Psoas muscle (tissue), 8 donors: ENCODE data around the gene KCNC3. TPM values are rescaled to one million over a fixed set of nuclear protein-coding genes. Genes with fewer than 3 reads are reported as not detected.
"Not testable (repeated sequence)": the region's sequence is repeated elsewhere in the genome, so short reads cannot be mapped to it uniquely, and the experiment has no call there.

Experiments used
- ATAC-seq, 4 donors: fragments of 200-7000 bp; cut with Tn5 transposase; one replicate each; pipeline ENCODE4 v1.9.1; 2020; ENCODE audit warnings: moderate library complexity in 3 of 4, mild to moderate bottlenecking in 2 of 4
- DNase-seq, 2 donors: peaks; one replicate each; pipeline ENCODE4 v3.0.0-alpha.2; 2020
- H3K27ac ChIP-seq: fragments of 200-600 bp; one replicate; pipeline ENCODE4 v1.8.0; 2022
- H3K27me3 ChIP-seq, 3 donors: fragments of 200-600 bp in 1 of 3; one replicate each; pipeline versions ENCODE4 v1.6.1 to v1.8.0; 2013 to 2022; ENCODE audit warnings: low read length in 2 of 3, mild to moderate bottlenecking in 2 of 3, moderate library complexity in 1 of 3; ENCODE audit not compliant: insufficient read depth in 3 of 3
- H3K36me3 ChIP-seq, 2 donors: fragments of 200-600 bp in 1 of 2; one replicate each; pipeline versions ENCODE4 v1.6.1 to v1.8.0; 2013 to 2022; ENCODE audit warnings: low read depth in 1 of 2, mild to moderate bottlenecking in 1 of 2, moderate library complexity in 1 of 2; ENCODE audit not compliant: insufficient read depth in 1 of 2
- H3K4me1 ChIP-seq: fragments of 200-600 bp; one replicate; pipeline ENCODE4 v1.8.0; 2022
- H3K4me3 ChIP-seq: fragments of 200-600 bp; one replicate; pipeline ENCODE4 v1.8.0; 2022; ENCODE audit warnings: mild to moderate bottlenecking
- H3K9me3 ChIP-seq: fragments of 200-600 bp; one replicate; pipeline ENCODE4 v1.8.0; 2022
- WGBS, 3 donors: extraction: QIAGEN DNeasy Blood & Tissue Kit; methylation state at CpG; one replicate each; pipeline versions ENCODE4 v1.1.6 to v1.1.7; 2013; 5-methylcytosine and 5-hydroxymethylcytosine counted together
- intact Hi-C, 2 donors: fragments of 100-400 bp; cut with DNase I; formaldehyde crosslinking; loops; one replicate each; pipeline versions ENCODE4 v1.11.0 to v1.14.2; 2022
- polyA plus RNA-seq, 3 donors: library from polyadenylated mRNA; stranded (reverse); fragments of 200-250 nt; gene quantifications; one replicate each; pipeline ENCODE4 v1.2.3, GENCODE V29; 2013
- total RNA-seq, 4 donors: library from RNA; stranded (reverse); fragmentation: NEBNext Ultra II Directional in 2 of 4; extraction: Animal tissue kit (Norgen Biotek cat#: 25700) in 2 of 4; gene quantifications; one replicate each; pipeline versions ENCODE4 v1.2.1 to v1.2.4, GENCODE V29; 2021 to 2023
- TF ChIP-seq, protein P1 (sequence below): fragments of 200-600 bp; IDR thresholded peaks from one replicate; pipeline ENCODE4 v1.8.0; 2022; ENCODE audit warnings: antibody characterized with exemption
- donor health status: healthy with polysubstance abuse.
- donor health status: DM: no; HTN: no; CAD: no; lungs with moderate emphysema.
- donor health status: Bipolar disorder and iron deficiency.
- donor health status: healthy.
- donor health status: DM: yes; HTN: yes; CAD: no.
- donor health status: DM: no; HTN: no; CAD: no.
- donor health status: DM: no; HTN: no; CAD: no.
- donor health status: DM: yes; HTN: yes; CAD: no.

The KCNC3 gene
- total and polyA plus RNA-seq, 7 donors, result 0.10 to 2.4 (median 1.0) TPM

DNA sequence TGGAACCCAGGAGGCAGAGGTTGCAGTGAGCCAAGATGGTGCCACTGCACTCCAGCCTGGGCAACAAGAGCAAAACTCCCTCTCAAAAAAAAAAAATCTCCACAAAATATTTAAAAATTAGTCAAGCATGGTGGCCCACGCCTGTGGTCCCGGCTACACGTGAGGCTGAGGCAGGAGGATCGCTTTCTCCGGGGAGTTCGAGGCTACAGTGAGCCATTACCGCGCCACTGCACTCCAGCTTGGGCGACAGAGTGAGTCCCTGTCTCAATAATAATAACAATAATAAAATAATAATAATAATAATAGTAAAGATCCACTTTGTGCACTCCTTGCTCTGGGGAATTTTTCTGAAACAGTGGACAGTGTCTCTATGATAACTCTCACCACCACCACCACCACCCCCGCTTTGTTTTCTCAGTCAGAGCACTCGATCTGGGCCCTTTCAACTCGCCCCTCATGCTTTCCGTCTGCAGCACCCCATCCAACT lies 27.6 kb upstream of the KCNC3 start:
- TF ChIP-seq, protein P1, sequence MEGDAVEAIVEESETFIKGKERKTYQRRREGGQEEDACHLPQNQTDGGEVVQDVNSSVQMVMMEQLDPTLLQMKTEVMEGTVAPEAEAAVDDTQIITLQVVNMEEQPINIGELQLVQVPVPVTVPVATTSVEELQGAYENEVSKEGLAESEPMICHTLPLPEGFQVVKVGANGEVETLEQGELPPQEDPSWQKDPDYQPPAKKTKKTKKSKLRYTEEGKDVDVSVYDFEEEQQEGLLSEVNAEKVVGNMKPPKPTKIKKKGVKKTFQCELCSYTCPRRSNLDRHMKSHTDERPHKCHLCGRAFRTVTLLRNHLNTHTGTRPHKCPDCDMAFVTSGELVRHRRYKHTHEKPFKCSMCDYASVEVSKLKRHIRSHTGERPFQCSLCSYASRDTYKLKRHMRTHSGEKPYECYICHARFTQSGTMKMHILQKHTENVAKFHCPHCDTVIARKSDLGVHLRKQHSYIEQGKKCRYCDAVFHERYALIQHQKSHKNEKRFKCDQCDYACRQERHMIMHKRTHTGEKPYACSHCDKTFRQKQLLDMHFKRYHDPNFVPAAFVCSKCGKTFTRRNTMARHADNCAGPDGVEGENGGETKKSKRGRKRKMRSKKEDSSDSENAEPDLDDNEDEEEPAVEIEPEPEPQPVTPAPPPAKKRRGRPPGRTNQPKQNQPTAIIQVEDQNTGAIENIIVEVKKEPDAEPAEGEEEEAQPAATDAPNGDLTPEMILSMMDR, result no peak
- peak overlapping the region; percentile 65 for H3K4me3 ChIP-seq
- no peaks in the 10 kb centered on the region for H3K9me3 ChIP-seq
- H3K36me3 ChIP-seq, result no peaks in the 10 kb centered on the region
- intact Hi-C loops, result loop anchor here in 1 of 2 donors (1.0 to 5.0 kb wide), 4 partner anchors 56 to 566 kb away; no protein-coding TSS in a partner anchor
- H3K27ac ChIP-seq, result no peak overlapping the region
- ATAC-seq (no peak), DNase-seq (no peak)
- no peaks in the 10 kb centered on the region for H3K27me3 ChIP-seq
- peaks cover 7% of the 10 kb centered on the region for H3K4me1 ChIP-seq
- WGBS, 3 donors, result 32 to 38% (median 33%) methylated on average over 13 of the region's 13 CpGs

DNA sequence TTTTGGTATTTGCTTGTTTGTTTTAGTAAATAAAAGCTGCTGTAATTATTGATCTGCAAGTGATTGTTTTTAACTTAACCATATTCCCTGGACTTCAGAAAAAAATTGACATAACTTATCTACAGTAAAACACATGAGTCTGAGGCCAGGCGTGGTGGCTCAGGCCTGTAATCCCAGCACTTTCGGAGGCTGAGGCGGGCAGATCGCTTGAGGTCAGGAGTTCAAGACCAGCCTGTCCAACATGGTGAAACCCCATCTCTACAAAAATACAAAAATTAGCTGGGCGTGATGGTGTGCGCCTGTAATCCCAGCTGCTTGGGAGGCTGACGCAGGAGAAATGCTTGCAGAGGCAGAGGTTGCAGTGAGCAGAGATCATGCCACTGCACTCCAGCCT lies 24.3 kb upstream of the KCNC3 start:
- 88 to 92% (median 88%) methylated on average over 7 of the region's 7 CpGs for WGBS, 3 donors
- intact Hi-C loops, H3K4me3 ChIP-seq, H3K4me1 ChIP-seq, H3K27me3 ChIP-seq, DNase-seq, H3K9me3 ChIP-seq, H3K36me3 ChIP-seq, ATAC-seq, H3K27ac ChIP-seq: not testable (repeated sequence)

DNA sequence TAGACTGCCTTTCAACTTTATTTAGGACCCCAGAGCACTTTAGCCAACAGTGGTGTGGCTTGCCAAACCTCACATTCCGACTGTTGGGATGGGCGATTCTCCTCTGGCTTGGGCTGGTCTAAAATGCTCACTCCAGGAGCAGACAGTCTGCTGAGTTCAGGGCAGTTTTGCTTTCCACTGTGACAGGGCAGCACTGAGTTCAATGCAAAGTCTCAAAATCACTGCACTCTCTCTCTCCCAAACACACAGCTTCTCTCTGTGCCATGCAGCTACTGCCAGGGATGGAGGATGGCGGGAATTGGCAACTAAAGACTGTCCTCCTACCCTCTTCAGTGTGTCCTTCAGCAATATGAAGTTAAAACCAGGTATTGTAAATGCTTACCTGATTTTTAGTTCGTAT lies 23.1 kb upstream of the KCNC3 start:
- no peaks in the 10 kb centered on the region for H3K36me3 ChIP-seq
- TF ChIP-seq, protein P1, result no peak
- WGBS, 3 donors, result 40 to 74% (median 56%) methylated on average over 4 of the region's 4 CpGs
- intact Hi-C loops, result no loop called here
- H3K9me3 ChIP-seq, result no peaks in the 10 kb centered on the region
- H3K4me1 ChIP-seq, result no peaks in the 10 kb centered on the region
- H3K4me3 ChIP-seq, result no peak overlapping the region
- DNase-seq (no peak), ATAC-seq (no peak)
- no peaks in the 10 kb centered on the region for H3K27me3 ChIP-seq
- no peak overlapping the region for H3K27ac ChIP-seq

DNA sequence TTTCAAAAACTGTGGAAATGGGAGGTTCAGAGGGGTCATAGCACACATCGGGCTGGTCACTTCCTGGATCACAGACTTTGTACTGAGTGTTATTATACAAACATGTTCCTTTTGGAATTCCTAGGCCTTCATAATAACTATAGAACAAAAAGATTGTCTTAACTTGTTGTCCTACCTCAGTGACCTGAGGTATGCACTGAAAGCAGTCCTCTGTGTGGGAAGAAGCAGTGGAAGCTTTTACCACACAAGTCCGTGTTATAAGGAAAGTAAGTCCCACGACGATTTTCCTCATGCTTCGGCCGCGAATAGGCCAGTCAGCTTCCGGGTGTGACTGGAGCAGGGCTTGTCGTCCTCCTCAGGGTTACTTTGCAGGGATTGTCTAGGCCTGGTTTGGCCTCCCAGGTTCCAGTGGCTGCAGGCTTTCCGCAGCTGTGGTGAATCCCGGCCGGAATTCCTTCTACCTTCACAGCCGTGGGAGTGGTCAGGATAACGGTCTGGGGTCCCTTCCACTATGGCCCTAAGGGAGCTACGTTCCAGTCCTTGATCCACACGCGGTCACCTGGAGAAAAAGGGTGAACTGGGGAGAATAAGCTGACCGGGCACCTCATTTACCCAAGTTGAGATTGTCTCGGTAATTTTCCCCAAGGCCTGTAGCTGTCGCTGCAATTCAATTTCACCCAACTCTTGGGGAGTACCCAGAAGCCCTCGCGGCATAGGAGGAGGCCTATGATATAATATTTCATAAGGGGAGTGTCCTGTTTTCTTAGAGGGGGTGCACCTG lies 20.3 kb upstream of the KCNC3 start:
- no peaks in the 10 kb centered on the region for H3K36me3 ChIP-seq
- H3K27me3 ChIP-seq, result no peaks in the 10 kb centered on the region
- TF ChIP-seq, protein P1, result no peak
- H3K27ac ChIP-seq, result no peak overlapping the region
- WGBS, 3 donors, result 55 to 63% (median 57%) methylated on average over 22 of the region's 22 CpGs
- H3K9me3 ChIP-seq, result peaks cover 5% of the 10 kb centered on the region
- H3K4me1 ChIP-seq, result no peaks in the 10 kb centered on the region
- intact Hi-C loops, result no loop called here
- DNase-seq (no peak), ATAC-seq (no peak)
- no peak overlapping the region for H3K4me3 ChIP-seq

DNA sequence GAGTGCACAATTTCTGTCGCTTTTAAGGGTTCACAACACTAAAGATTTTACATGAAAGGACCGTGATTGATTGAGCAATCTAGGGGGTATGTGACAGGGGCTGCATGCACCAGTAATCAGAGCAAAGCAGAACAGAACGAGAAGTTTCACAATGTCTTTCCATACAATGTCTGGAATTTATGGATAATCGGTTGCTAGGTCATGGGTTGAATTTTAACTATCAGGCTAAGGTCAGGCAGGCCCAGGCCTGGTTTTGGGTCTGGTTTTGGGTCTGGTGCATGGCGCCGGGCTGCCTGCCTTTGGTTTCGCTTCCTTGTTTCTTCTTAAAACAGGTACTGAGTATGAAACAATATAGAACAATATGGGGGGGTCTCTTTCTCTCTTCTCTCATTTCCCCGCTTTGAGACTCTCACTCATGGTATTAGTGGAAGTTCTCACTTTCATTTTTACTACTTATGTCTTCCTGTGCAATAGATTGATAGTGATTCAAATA lies 18.0 kb upstream of the KCNC3 start:
- WGBS, 3 donors, result 76 to 84% (median 81%) methylated on average over 8 of the region's 8 CpGs
- intact Hi-C loops, result not testable (repeated sequence)

More for the DNA sequence above, 18.0 kb upstream of the KCNC3 start:
- not testable (repeated sequence) for H3K36me3 ChIP-seq, DNase-seq, H3K27ac ChIP-seq, H3K27me3 ChIP-seq, ATAC-seq, H3K9me3 ChIP-seq, H3K4me1 ChIP-seq, H3K4me3 ChIP-seq
